HG02973 (cell line): ENCODE results near the gene RBCK1.
"Not testable (repeated sequence)": the region's sequence is repeated elsewhere in the genome, so short reads cannot be mapped to it uniquely, and the experiment has no call there.

Experiments
- ATAC-seq: cut with Tn5 transposase; IDR thresholded peaks from one replicate; pipeline ENCODE4 v1.9.1; 2021; ENCODE audit warnings: moderate library complexity; ENCODE audit not compliant: unreplicated experiment

Gene RBCK1

GRCh38 chr20:407953-408842 lies at the start of gene RBCK1:
TSS of gene RBCK1 (plus strand) at chr20:408299. CDS start at chr20:408758, 459 bp downstream.
- peak; percentile 56 for ATAC-seq

- no peak for ATAC-seq
These were observed 49.1 kb upstream of the RBCK1 start for GRCh38 chr20:358891-359555.

- no peak for ATAC-seq
These were observed 46.5 kb upstream of the RBCK1 start for GRCh38 chr20:361561-361960.

DNA sequence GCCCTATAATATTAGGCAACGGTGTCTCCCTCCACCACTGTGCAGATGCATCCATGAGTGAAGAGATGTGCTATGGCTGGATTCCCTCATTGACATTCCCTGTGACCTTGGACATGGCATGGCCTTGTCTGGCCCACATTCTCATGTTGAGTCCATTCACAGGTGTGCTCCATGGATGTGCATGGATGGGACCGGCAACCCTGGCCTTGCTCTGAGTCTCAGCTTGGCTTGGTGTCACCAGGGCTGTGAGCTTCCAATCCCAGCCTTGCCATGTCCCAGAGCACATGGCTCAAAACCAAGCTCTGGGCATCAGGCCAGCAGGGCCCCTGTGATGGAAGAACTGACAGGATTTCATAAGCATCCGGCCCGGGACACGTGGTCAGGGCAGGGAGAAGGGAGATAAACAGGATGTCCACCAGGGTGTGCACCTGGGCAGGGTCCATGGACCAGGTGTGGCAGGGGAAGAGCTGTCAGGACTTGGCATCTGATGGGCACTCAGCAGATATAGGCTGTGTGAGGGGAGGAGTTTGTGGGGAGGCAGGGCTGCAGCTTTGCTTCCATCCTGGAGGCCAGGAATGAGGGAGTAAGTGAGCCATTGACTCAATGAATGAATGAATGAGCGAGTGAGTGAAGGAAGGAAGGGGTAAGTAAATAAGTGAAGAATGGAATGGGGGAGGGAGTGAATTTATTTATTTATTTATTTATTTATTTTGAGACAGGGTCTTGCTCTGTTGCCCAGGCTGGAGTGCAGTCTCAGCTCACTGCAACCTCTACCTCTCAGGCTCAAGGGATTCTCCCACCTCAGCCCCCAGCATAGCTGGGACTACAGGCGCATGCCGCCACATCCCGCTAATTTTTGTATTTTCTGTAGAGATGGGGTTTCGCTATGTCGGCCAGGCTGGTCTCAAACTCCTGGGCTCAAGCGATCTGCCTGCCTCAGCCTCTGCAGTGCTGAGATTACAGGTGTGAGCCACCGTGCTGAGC lies 45.5 kb upstream of the RBCK1 start:
- ATAC-seq: no peak

GRCh38 chr20:363319-364078 lies 44.6 kb upstream of the RBCK1 start:
- no peak for ATAC-seq

DNA sequence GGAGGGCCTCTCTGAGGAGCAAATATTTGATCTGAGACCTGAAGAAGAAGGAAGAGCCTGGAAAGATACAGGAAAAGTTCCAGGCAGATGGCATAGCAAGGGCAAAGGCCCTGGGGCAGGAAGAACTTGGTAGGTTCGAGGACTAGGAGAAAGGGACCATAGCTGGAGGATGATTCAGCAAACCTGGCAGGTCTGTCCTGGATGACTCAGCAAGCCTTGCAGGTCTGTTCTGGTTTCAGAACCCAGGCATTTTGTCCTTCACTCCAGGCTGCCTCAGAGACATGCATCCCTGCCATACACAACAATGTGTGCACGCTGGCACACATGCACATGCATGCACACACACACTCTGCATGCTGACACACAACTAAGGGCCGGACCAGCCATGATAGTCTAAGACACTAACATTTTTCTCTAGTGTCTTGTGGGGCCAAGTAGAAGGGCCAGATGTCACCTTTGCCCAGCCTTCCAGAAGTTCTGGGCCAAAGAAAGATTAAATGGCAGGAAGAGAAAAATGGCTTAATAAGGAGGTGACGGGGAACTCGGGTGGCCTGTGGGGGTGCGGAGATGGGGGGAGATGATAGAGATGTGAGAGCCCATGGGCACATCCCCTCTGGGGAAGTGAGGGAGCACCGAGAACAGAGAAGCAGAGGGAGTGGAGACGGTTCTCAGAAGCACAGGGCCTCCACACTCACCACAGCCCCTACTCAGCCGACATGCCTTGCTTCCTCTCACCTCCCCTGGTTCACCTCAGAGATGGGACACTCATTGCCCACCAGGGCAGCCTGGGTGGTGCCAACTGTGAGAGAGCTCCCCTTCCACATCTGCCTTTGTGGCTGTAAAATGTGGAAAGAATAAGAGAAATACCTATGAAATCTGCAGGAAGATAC lies 42.9 kb upstream of the RBCK1 start:
- ATAC-seq: no peak

- ATAC-seq: no peak
These were observed 41.9 kb upstream of the RBCK1 start for GRCh38 chr20:366041-366718.

DNA sequence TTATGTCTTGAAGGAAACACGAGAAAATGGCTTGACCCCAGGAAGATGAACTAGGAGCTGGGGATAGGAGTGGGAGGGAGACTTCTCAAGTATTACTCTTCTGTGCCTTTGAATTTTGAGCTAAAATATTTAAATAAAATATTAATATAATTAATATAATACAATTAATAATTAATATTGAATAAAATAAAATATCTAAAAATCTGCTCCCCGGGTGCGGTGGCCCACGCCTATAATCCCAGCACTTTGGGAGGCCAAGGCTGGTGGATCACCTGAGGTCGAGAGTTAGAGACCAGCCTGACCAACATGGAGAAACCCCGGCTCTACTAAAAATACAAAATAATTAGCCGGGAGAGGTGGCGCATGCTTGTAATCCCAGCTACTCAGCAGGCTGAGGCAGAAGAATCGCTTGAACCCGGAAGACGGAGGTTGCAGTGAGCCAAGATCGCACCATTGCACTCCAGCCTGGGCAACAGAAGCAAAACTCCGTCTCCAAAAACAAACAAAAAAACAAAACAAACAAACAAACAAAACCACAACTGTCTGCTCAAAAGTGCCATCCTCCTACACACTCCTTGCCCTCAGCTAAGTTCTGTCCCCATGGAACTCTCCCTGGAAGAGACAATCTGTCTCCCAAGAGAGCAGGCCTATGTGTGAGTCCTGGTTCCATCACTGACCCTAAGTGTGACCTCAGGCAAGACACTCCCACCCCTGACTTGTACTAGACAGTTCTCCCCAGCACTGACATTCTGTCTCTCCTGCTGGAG lies 41.2 kb upstream of the RBCK1 start:
- no peak for ATAC-seq

GRCh38 chr20:367486-367887 lies 40.6 kb upstream of the RBCK1 start:
- no peak for ATAC-seq

DNA sequence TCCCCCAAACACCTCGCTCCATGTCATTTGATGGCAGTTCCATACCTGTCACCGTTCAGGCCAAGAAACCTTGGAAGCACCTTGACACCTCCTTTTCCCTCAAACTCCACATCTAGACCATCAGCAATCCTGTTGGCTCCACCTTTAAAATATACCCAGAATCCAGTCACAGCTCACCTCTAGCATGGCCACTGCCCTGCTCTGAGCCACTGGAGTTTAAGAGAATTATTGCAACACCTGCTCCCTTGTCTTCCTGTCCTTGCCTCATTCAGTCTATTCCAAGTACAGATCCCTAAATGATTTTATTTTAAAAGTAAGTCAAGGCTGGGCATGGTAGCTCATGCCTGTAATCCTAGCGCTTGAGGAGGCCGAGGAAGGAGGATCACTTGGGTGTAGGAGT lies 39.2 kb upstream of the RBCK1 start:
- ATAC-seq: no peak

DNA sequence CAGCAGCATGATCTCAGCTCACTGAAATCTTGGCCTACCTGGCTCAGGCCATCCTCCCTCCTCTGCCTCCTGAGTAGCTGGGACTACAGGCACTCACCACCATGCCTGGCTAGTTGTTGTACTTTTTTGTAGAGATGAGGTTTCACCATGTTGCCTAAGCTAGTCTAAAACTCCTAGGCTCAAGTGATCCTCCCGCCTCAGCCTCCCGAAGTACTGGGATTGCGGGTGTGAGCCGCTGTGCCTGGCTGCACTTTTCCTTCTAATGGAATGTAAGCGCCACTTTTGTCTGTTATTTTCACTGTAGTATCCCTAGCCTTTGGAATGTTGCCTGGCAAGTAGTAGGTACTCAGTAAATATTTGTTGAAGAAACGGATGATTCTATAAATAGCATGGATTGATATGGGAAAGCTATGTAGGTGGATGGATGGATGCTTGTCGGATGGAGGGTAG lies 37.9 kb upstream of the RBCK1 start:
- no peak for ATAC-seq

DNA sequence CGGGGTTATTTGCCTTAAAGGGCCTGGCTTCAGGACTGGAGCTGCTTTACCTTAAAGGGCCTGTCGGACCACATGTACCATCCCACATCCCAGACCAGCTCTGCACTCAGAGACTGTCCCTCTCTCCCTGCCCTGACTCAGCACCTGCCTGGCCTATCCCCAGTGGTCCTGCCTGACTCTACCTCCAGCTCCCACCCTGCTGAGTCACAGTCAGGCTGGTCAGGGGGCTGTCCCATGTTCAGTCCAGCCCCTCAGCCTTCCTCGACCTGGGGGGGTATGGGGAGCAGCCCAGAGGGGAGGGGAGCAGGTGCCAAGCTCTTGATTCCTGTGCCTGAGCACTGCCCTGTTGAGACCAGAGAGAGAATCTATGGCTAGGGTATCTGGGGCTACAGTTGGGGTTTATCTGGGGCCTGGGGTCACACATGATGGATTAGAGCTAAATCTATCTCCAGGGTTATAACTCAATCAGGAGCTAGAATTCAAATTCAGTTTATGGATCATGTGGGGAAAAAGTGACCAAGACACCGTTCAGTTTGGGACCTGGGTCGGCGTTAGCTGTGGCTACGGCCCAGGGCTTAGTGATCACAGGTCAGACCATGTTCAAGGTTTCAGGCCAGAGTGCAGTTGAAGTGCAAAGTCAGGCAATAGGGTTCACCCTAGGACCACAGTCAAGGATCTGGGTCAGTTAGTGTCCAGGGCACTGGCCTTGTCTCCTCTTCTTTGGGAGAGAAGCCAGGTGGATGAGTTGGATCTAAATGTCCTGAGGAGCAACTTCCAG lies 36.9 kb upstream of the RBCK1 start:
- ATAC-seq: no peak

DNA sequence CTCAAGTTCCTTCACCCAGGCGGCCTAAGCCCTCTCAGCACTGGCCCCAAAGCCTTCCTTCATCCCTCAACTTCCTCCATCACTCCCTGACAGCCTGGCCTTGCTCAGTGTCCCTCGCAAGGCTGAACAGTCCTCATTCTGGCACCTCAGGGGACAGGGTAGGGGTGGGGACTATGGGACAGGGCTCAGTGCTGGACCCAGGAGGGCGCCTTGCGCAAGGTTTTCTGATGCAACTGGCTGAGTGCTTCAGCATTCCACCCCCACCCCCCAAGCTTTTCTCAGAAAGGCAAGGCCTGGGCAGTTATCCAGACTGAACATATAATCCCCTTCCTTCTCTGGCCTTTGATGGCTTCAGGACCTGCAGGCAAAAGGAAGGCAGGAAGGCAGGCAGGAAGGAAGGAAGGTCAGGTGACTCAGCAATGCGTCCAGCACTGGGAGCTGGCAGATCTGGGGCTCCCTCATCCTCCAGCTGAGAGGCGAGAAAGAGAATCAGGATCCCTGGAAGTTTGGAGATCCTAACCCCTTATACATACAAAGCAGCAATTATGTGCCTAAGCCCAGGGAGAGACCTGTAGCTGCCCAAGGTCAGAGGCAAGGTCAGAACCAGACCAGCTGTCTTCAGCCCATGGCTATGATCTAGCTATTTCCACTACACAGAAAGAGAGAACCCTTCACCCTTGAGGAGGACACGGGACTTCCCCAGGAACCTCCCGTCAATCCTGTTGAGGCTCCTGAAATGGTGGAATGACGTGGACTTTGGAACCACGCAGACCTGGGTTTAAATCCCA lies 36.1 kb upstream of the RBCK1 start:
- ATAC-seq: no peak

DNA sequence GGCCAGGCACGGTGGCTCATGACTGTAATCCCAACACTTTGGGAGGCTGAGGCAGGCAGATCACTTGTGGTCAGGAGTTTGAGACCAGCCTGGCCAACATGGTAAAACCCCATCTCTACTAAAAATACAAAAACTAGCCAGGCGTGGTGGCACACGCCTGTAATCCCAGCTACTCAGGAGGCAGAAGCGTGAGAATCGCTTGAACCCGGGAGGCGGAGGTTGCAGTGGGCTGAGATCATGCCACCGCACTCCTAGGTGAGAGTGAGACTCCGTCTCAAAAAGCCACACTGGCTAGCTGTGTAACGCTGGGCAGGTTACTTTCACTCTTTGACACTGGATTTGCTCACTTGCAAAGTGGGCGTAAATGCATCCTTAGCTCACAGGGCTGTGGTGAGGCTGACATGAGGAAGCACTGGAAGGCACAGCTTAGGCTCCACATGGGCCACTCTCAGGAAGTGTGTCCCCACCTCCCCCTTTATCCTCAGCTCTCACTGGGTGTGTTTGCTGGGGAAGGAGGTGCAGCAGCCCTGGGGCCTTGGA lies 35.5 kb upstream of the RBCK1 start:
- ATAC-seq: not testable (repeated sequence)

- ATAC-seq: no peak
These were observed 34.8 kb upstream of the RBCK1 start for GRCh38 chr20:373171-373890.
